SU-DHL-6 (cell line): ENCODE measurements around the gene RPL26.

Source experiments
- H2AFZ ChIP-seq: fragments of 200-600 bp; sonication (generic); 2 replicates; pipeline ENCODE4 v1.6.1; 2014; ENCODE audit warnings: low read depth, mild to moderate bottlenecking, moderate library complexity, mixed read lengths, antibody characterized with exemption, low read length; ENCODE audit not compliant: severe bottlenecking
- H3F3A ChIP-seq: fragments of 200-600 bp; shearing (Covaris generic); 2 replicates; pipeline ENCODE4 v1.6.0; 2016; ENCODE audit warnings: antibody characterized with exemption, mild to moderate bottlenecking; ENCODE audit not compliant: insufficient read depth
- H3K27ac ChIP-seq: fragments of 200-600 bp; sonication (generic); 2 replicates; pipeline ENCODE4 v1.5.1; 2016; ENCODE audit warnings: low read depth, mild to moderate bottlenecking, low read length, moderate library complexity, mixed read lengths
- H3K27me3 ChIP-seq: fragments of 200-600 bp; sonication (generic), shearing (Covaris generic); 2 replicates; pipeline ENCODE4 v1.6.0; 2014; ENCODE audit warnings: mild to moderate bottlenecking, low read length
- H3K36me3 ChIP-seq: fragments of 200-600 bp; sonication (generic); 2 replicates; pipeline ENCODE4 v1.6.1; 2014; ENCODE audit warnings: mild to moderate bottlenecking, low read length, mixed read lengths
- H3K4me2 ChIP-seq: fragments of 300-600, 200-600 bp; shearing (Covaris generic), sonication (generic); 2 replicates; pipeline ENCODE4 v1.6.0; 2014; ENCODE audit warnings: low read length, low read depth, mild to moderate bottlenecking; ENCODE audit not compliant: poor library complexity, severe bottlenecking
- H3K4me3 ChIP-seq: fragments of 200-600 bp; sonication (generic); 2 replicates; pipeline ENCODE4 v1.5.1; 2014; ENCODE audit warnings: antibody characterized with exemption, low read length, mild to moderate bottlenecking, mixed read lengths; ENCODE audit not compliant: insufficient read depth, poor library complexity, severe bottlenecking
- H3K79me2 ChIP-seq: fragments of 200-600 bp; sonication (generic); 2 replicates; pipeline ENCODE4 v1.6.1; 2014; ENCODE audit warnings: mild to moderate bottlenecking, low read length, moderate library complexity; ENCODE audit not compliant: insufficient read depth
- H3K9ac ChIP-seq: fragments of 200-600 bp; sonication (generic); 2 replicates; pipeline ENCODE4 v1.7.0; 2014; ENCODE audit warnings: mild to moderate bottlenecking, low read length
- H3K9me2 ChIP-seq: fragments of 200-600 bp; sonication (generic); replicated peaks from 2 replicates; pipeline ENCODE4 v1.6.1; 2014; ENCODE audit warnings: low read length; ENCODE audit not compliant: insufficient read depth
- H3K9me3 ChIP-seq: fragments of 200-600 bp; sonication (generic); 2 replicates; pipeline ENCODE4 v1.6.1; 2014; ENCODE audit warnings: low read length, mixed read lengths; ENCODE audit not compliant: insufficient read depth
- H4K20me1 ChIP-seq: fragments of 200-600 bp; sonication (generic); 2 replicates; pipeline ENCODE4 v1.6.1; 2014; ENCODE audit warnings: low read depth, mild to moderate bottlenecking, antibody characterized with exemption, low read length, moderate library complexity, mixed read lengths
- EZH2phosphoT487 ChIP-seq: fragments of 200-600 bp; sonication (generic), shearing (Covaris generic); conservative IDR thresholded peaks from 2 replicates; pipeline ENCODE4 v1.6.1; 2018; ENCODE audit warnings: mild to moderate bottlenecking, antibody characterized with exemption, low read length, moderate library complexity, mixed read lengths
- TF ChIP-seq, protein P1 (sequence below): fragments of 200-600 bp; sonication (generic); IDR thresholded peaks from one replicate; pipeline ENCODE4 v1.5.1; 2017; ENCODE audit warnings: antibody characterized with exemption, mild to moderate bottlenecking, low read length, moderate library complexity; ENCODE audit not compliant: insufficient read depth, poor library complexity, severe bottlenecking

The RPL26 gene

DNA sequence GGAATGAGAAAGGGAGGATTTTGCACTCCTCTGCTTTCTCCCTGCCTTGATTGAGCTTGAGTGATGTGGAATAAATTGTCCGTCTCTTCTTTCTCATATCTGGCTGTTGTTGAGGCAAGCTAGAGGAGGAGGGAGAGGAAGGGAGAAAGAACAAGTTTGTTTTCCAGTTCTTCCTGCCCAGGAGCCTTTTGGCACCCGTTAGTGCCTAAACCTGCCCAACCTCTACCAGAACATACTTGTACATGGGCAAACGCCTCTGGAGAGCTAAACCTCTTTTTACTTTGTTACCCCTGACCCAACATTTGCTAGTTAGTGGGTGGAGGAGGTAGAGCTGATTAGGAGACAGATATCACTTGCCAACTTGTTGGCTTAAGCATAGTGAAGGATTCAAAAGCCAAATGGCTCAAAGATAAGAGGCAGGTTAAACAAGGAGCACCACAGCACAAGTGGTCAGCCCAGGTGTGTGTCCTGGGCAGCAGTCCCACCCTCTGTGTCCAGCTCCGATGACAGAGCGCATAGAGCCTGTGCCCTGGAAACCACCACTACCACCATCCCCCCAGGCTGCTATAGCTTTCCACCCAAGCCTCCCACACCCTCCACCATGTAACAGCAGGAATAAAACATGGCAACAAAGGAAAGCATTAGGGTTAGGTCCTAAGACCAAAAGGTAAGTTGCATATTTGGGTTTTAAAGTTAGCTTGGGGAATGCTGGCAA is 36.9 kb downstream of the RPL26 start:
- H3K9me2 ChIP-seq, result no peaks in the 10 kb centered on the region
- TF ChIP-seq, protein P1, sequence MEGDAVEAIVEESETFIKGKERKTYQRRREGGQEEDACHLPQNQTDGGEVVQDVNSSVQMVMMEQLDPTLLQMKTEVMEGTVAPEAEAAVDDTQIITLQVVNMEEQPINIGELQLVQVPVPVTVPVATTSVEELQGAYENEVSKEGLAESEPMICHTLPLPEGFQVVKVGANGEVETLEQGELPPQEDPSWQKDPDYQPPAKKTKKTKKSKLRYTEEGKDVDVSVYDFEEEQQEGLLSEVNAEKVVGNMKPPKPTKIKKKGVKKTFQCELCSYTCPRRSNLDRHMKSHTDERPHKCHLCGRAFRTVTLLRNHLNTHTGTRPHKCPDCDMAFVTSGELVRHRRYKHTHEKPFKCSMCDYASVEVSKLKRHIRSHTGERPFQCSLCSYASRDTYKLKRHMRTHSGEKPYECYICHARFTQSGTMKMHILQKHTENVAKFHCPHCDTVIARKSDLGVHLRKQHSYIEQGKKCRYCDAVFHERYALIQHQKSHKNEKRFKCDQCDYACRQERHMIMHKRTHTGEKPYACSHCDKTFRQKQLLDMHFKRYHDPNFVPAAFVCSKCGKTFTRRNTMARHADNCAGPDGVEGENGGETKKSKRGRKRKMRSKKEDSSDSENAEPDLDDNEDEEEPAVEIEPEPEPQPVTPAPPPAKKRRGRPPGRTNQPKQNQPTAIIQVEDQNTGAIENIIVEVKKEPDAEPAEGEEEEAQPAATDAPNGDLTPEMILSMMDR, result no peak
- TF ChIP-seq EZH2phosphoT487, result no peak
- H3K9me3 ChIP-seq, result no peaks in the 10 kb centered on the region
- no peak overlapping the region for H2AFZ ChIP-seq
- H3K9ac ChIP-seq, result no peak overlapping the region
- H3K27me3 ChIP-seq, result no peaks in the 10 kb centered on the region
- H3K79me2 ChIP-seq, result no peaks in the 10 kb centered on the region
- H4K20me1 ChIP-seq, result no peaks in the 10 kb centered on the region
- H3K4me2 ChIP-seq, result no peak overlapping the region
- H3K36me3 ChIP-seq, result no peaks in the 10 kb centered on the region
- no peak overlapping the region for H3K4me3 ChIP-seq
- H3K27ac ChIP-seq, result no peak overlapping the region
- H3F3A ChIP-seq, result no peaks in the 10 kb centered on the region

DNA sequence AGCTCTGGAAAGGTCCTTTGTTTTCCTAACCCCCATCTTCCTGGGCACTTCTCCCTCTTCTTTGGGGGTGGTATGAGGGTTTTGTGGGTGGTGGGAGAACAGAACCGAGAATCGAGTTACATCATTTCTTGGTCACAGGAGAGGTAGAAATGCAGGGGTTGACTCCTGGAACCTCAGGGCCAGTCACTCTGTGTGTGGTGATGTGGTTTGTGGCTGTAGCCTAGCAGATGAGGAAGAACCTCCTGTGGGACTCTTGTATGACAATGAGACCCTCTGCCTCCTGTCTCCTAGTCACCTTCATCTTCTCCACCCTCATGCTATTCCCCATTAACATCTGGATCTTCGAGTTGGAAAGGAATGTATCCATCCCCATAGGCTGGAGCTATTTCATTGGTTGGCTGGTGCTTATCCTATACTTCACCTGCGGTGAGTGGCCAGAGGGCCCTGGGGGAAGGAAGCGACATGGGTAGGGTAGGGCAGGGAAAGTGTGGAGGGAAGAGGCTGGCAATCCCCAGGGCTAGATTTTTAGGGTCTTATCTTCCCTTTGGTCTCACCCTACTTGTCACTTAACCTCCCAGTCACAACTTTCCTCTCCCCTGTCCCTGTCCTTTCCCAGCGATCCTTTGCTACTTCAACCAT is 37.8 kb downstream of the RPL26 start:
- Histone ChIP-seq H3K4me2 (no peak overlapping the region), H2AFZ (no peak overlapping the region), H3K79me2 (no peaks in the 10 kb centered on the region), H3K9me2 (no peaks in the 10 kb centered on the region), H3F3A (no peaks in the 10 kb centered on the region), H3K9ac (no peak overlapping the region), H3K4me3 (no peak overlapping the region), H3K27me3 (no peaks in the 10 kb centered on the region), H3K9me3 (no peaks in the 10 kb centered on the region), H3K36me3 (no peaks in the 10 kb centered on the region), H3K27ac (no peak overlapping the region), H4K20me1 (no peaks in the 10 kb centered on the region)
- TF ChIP-seq EZH2phosphoT487, result no peak
- TF ChIP-seq, protein P1, result no peak

DNA sequence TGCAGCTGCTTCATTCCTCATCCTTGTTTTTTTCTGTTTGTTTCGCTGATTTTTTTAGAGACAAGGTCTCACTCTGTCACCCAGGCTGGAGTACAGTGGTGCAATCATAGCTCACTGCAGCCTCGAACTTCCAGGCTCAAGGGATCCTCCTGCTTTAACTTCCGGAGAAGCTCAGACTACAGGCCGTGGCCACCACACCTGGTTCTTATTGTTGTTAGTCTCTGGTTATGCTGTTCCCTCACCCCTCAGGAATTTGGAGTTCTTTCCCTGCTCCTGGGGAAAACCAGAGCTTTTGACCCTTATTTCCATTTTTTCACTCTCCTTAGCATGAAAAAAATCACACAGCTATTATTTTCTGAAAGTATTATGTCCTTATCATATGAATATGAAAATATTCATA is 41.5 kb downstream of the RPL26 start:
- Histone ChIP-seq H3K27me3 (no peaks in the 10 kb centered on the region), H2AFZ (no peak overlapping the region), H3F3A (no peaks in the 10 kb centered on the region), H3K79me2 (no peaks in the 10 kb centered on the region), H3K9me3 (no peaks in the 10 kb centered on the region), H3K9ac (no peak overlapping the region), H3K4me2 (no peak overlapping the region), H3K4me3 (no peak overlapping the region), H3K9me2 (no peaks in the 10 kb centered on the region), H3K27ac (no peak overlapping the region), H3K36me3 (no peaks in the 10 kb centered on the region), H4K20me1 (no peaks in the 10 kb centered on the region)
- TF ChIP-seq, protein P1, result no peak
- no peak for TF ChIP-seq EZH2phosphoT487
